Suppressor macrophage treated with lipopolysaccharide for 4 hours (primary cell): Measurements from ENCODE around the gene ARHGAP15.

Experiments
- DNase-seq: peaks from one replicate; pipeline ENCODE4 v3.0.0-alpha.2; 2020

ARHGAP15 gene

DNA sequence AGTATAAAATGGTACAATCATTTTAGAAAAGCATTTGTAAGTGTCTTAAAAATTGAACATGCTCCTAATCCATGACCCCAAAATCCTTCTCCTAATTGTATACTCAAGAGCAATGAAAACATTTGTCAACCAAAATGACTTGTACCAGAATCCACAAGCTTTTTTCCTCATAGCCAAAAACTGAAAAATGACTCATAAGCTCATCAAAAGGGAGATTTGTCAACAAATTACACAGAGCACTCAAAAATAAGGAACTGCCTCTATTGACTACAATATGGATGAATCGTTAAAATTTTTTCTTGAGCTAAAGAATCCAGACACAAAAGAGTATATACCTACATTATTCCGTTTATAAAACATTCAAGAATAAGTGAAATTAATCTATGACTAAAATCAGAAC lies 544.8 kb downstream of the ARHGAP15 start:
- DNase-seq, result peak; percentile 75

DNA sequence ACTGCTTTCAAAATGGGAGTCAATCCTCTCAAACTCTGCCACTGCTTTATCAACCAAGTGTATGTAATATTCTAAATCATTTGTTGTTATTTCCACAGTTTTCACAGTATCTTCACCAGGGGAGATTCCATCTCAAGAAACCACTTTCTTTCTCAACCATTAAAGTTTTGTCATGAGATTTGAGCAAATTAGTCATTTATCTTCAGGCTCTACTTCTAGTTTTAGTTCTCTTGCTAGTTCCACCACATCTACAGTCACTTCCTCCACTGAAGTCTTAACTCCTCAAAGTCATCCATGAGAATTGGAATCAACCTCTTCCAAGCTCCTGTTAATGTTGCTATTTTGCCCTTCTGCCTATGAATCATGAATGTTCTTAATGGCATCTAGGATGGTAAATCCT lies 545.8 kb downstream of the ARHGAP15 start:
- peak; percentile 83 for DNase-seq

DNA sequence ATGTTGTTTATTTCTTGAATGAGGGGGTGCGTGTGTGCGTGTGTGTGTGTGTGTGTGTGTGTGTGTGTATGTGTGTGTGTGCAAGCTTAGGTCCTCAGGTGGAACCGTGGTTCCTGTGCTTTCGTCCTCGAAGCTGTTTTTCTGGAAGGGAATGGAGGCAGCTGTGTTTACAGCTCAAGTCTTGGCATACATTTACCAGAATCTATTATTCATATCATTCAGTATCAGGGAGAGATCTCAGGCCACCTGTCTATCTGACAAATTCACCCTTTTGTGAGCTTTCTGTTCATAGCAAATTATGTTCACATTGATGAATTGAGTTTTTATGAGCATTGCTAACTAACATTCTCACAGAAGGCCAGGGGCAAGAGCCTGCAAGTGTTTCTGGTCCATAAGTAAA lies 550.4 kb downstream of the ARHGAP15 start:
- no peak for DNase-seq

DNA sequence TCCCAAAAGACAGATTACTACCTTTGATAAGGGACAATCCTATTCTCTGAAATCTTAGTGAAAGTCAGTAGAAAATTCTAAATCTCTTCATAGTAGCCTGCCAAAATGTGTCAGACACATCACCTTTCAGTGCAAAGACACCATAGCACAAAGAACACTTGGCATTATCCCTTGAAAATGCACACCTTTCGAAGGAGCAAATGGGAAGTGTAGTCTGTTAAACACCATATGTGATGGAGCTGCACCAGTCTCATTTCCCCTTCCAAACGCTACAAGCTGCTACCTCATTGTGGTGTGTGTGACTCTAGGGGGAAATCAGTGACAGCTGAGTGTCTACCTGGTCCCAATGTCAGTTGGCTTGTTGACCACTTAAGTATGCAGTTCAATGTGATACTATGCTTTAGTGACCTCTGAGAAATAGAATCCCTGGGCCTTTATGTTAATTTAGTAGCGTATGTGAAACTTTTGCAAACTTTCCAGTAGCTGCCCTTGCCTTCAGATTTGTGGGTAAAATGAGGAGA lies 551.7 kb downstream of the ARHGAP15 start:
- DNase-seq, result no peak

DNA sequence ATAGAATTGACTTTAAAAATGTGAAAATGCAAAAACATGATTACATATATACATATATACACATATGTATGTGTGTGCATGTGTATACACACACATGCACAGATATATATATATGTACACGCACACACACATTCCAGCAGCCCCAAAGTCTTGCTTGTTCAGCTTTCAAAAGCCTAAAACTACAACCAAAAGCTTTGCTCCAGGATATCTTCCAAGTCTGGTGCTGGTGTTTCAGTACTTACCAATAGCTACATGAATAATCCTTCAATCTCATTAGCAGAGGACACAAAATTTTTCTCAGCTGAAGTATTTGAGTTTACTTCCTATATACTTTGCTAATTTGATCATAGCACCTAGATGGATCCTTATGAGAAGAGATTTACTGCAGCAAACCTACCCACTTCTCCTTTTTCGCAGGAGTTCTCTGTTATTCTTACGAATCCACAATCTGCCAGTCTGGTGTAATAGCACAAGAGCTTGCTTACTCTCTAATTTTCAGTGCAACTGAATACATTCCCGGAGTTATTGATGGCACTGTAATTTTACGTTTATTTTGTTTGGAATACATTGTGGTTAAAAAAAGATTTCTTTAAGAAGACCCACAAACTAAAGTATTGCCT lies 553.3 kb downstream of the ARHGAP15 start:
- peak; percentile 21 for DNase-seq

DNA sequence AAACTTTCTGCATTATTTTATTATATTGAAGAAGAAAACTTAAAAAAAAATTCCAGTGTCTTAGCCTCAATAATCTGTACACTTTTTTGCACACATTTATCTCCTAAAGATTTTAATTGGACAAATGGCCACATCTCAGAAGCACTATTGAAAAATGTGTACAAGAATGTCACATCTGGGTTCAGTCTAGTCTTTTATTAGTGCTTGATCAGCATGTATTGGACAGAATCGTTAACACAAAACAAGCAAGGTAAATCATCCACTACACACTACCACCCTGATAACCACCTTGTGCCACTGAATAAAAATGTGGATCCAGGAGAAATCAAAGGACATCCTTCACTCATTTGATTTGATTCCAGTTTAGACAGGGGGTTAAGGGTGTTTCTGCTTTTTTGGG lies 554.8 kb downstream of the ARHGAP15 start:
- DNase-seq, result no peak

DNA sequence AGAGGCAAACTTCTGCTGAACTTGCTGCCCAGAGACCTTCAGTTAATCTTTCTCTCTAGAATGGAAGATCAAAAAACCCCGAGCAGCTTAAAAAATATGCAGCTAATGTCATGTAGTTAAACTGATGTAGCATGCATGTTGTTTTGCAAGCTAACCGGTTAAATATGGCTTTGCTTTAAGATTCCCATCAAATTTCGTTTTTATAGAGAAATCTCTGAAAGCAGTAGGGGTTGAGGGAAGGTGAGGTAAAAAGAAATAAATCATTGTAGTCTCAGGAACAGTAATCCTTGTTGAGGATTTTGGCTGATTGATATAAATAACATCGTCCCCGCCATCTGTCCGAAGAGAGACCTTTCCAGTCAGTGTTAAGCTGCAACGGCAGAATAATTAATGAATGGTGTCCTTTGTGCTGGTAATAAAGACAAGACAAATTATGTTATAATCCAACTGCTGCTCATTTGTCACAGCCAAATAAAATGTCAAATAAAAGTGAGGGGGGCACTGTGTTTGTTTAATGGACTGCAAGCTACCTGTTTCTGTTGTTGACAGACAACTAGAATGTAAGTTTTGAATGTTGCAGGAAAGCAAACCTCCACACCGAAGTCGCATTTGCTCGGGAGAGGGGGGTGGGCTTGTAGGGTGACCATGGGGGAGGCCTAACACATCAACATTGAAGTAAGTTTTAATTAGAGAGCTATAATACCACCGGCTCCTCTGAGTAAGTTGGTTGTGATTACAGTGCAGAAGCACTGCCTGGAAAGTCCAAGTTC lies 555.5 kb downstream of the ARHGAP15 start:
- DNase-seq, result no peak

DNA sequence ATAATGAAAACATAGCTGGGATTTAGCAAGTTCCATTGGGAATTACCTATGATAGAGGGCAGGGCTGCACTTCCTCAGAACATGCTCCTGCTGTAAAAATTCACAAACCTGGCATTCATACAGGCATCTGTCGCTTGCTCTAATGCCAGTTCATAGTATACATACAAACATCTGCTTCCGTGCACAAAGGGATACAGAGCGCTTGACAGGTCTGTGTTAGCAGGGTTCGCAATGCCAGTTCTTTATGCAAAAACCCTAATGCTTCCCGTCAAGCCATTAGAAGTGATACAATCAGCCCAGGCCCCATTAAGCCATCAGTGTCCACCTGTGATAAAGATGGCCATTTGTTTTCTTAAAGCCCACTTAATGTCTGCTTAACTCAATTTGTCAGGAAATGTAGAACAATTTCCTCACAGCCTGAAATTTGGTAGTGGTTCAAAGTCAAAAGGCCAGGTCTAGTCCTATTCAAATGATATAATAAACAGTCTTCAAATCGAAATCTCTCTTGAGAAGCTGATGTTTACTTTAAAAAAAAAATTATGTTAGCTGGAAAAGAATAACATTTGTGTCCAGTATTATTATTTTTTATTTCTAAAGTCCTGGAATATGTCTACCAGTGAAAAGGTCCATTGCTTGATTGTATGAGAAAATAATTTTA lies 556.3 kb downstream of the ARHGAP15 start:
- DNase-seq, result no peak

DNA sequence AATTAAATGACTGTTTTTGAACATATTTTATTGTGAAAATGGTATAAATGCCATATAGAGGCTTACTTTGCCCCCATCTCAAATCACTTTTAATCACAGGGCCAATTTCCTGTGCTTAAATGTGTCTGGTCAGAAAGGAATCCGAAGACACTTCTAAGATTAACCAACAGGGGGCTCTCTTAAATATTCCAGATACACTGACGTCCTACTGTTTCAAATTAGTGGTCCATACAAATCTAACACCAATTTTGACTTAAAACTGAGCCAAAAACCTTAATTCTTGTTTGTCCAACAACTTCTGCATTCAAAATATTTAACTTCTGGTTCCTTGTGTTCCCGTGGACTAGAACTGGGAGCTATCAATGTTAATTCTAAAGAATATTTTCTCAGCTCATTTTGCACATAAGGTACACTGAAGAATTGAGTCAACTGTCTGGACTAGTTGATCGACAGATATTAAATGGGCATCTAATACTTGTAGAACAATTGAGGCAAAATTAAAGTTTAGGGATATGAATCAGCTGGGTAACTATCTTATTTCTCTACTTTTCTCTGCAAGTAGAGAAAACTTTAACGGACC lies 557.5 kb downstream of the ARHGAP15 start:
- DNase-seq, result peak; percentile 74

DNA sequence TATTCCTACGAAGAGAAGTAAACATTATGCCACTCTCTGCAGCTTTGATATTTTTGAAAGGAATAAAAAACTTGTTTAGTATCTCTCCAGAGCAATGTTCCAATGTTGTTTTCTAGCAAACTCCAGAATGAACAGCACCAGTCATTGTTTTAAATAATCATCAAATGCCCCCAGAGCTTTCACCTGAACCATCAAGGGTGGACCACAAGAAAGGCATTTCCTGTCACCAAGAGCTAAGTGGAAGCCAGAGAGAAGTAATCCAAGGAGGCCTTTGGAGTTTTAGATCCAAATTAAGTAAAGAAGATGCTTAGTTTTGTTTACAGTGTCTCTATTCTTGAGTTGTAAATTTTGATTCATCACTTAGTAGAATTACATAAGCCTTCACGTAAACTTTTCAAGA lies 559.0 kb downstream of the ARHGAP15 start:
- DNase-seq, result no peak

DNA sequence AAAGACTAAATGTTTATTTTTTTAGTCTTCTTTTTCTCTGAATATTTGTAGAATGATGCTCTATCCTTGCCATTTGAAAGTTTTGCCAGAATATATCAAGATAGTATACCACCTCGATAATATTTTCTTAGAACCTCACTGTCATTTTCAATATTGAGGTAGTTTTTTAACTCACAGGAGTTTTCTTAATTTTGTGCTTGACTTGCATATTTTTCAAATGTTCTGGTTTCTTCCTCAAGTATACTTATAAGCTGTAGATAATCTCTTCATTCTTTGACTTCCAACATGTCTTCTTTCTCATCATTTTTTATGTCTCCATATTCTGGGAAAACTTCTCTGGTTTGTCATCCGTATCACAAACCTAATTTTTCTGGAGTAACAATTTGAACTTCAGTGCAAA lies 559.6 kb downstream of the ARHGAP15 start:
- no peak for DNase-seq

DNA sequence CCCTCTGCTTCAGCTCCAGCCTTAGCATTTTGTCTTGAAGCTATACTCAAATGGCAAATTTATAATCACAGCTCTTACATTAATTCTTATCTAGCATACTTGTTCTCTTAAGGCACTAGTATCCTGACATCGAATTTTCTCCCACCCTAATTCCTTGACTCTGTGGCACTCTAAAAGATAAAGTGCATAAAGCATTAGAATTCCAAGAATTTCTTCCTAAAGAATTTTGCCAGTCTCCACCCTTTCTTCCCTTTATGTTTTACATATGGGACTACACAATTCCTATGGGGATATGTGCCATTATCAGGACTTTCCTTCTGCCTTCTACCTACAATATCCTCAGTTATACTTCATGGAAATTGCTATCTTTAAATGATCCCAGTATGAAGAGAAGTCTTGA lies 560.3 kb downstream of the ARHGAP15 start:
- no peak for DNase-seq

DNA sequence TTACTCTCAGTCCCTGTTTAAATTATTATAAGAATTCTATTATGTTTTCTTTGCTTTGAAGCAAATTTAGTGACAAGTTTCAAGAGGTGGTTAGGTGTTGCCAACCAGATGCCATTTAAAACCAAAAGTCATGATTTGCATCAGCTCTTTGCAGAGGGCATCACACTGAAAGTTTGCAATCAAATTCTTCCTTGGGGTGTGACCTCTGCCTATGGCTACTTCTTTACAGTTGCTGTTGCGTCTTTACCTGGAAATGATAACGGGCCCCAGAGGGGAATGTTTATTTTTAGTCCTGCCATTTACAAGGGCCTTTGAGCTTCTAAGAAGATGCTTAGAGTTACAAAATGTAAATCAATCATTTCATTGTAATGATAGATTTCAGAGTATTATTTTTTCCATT lies 561.0 kb downstream of the ARHGAP15 start:
- no peak for DNase-seq

DNA sequence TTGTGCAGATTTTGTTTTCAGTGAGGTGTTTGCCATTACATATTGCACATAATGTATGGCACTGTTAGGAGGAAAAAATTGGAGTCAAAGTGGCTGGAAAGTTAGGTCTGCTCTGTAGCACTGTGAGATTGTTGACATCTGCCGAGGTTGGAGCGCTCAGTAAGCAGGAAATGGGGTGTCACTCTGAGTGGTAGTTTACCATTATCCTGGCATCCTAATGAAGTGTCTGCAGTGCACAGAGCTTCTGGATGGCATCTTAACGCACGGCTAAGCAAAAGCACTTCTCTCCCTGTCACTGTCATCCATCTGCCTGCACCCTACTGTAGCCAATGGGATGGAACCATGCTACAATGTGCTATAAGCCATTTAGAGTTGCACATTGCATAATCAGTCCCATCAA lies 561.9 kb downstream of the ARHGAP15 start:
- DNase-seq, result no peak

DNA sequence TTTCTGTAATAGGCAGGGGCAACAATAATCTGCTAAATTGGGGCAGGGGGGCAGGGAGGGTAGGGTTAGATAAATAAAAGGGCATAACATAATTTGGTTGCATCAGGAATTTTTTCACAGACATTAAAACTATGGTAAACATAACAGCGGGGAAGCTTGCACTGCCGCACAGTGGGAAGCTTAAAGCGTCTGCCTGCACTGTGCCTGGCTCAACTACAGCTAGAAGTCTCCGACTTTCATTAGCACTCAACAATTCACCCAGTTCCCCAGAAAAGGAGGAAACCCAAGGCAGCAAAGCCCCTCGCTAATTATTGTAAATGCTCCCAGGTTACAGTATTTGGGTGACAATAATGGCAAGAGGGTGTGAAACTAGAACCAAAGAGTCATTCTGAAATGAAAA lies 562.9 kb downstream of the ARHGAP15 start:
- DNase-seq, result no peak

DNA sequence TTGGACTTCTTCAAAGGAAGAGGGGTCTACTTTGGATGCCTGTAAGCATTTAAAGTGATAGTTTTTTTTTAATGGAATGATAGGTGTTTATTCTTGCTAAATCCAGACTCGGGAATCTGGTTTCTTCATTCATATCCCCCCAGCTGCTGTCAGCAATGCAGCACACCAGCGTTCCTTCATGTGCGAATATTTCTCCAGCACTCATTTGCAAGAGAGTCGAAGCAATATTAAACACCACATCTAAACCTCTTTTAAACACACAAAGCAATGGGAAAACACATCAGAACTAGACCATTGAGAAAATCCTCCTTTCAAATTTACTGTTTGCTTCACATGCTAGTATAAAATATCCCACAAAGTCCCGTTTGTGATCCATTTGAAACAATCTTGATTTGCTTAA lies 563.7 kb downstream of the ARHGAP15 start:
- DNase-seq, result no peak

DNA sequence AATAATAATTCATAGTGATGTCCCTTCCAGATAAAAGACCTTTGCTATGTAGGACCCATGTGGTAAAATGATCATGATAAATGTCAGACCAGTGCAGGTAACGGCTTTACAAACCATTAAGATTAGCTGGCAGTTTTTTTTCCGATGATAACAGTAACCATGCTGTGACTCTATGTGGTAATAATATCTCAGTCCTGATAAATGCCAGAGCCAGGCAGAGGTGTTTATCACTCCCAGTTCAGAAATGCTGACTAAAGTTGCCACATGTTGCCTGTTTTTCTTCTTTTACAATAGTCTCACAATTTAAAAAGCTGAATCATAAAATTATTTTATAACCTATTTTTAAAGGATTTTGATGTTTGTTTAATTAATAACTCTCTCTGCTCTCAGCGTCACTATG lies 565.1 kb downstream of the ARHGAP15 start:
- DNase-seq, result no peak

DNA sequence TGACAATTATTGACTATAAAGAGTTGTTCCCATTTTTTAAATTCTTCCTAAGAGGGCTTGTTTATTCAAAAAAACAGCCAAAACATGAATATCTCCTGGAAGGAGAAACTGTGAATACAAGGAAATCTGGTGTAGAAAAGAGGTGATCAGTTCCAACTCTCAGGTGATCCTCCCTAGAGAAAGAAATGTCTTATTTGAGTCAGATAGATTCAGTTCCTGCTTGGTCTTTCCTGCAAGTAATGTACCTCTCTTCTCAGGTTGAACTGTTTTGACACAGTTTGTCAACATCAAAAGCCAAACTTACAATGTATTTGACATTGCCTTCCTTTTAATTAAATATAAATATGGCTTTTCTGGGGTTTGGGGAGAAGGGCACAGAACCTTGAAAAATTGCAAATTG lies 567.4 kb downstream of the ARHGAP15 start:
- DNase-seq, result no peak

DNA sequence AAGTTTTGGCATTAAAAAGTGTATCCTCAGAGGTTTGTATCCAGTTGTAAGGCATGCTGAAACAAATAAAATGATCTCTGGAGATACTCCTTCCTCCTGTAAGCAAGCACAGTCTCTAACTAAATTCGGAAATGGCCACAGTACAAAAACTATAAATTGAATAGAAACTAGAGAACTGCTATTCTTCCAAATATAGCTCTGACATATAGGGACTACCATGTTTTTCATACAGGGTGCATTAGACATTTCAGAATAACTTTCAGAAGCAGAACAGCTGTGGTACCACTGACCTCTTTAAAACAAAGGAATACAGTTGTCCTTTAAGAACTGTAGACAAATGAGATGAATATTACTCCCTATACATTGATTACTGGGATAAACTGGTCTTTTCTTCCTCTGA lies 568.5 kb downstream of the ARHGAP15 start:
- DNase-seq, result no peak

DNA sequence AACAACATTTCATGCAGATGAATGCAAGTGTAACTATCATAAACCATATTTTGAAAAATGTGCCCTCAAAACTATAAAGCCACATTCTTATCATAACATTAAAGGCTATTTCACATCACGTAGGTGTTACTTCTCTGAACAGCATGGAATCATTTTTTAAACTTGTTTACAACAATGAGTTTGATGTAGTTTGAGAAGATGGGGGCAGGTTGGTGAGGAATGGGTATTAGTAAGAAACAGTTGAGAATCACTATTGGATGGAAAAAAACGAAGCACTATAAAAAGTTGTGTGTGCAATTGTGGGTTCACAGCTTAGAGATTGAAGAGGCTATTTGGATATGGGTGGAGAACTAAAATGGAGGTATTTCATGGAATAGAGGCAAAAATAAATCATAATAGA lies 569.1 kb downstream of the ARHGAP15 start:
- DNase-seq, result no peak

DNA sequence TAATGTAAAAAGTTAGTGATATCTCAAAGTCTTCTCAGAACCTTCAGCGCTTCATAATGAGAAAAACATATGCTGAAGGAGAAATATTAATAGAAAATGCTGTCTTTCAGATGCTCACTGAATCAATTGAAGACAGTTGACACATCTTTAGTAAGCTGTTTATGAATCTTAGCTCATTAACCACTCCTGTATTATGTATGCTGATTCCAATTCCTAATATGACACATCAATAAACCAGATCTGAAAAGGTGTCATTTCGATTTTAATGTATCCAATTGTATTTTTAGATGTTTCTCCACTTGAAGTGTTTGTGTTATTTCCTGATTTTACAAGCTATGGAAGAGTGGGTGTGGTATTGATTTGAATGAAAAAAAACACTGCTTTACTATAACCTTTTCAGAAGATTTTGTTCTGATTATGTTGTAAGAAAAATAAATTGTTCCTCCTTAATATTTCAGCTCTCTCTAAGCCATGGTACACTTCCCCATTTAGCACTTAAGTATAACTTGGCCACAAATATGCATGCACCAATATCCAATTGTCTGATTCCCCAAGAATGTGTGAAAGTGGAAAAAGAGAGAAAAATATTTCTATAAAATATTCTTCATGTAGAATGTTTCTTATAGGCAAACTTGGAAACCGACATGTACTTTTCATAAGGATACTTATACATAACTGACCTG lies 569.8 kb downstream of the ARHGAP15 start:
- no peak for DNase-seq

DNA sequence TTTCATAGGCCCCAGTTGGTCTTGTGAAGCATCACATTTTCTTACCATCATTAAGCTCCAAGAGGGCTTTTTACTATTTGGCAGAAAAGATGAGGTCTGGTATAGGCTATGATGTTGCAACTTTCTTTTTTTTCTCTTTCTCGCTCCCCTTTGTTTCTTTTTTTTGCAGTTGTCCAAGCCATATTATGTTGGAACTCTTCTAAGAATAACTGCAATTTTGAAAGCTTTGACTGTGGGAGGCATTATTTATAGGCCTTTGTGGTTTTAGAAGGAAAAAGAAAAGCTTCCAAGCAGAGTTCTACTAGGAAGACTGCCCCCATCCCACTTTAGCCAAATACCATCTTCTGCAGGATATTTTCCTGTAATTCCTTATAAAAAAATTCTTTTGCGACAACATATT lies 571.6 kb downstream of the ARHGAP15 start:
- no peak for DNase-seq

DNA sequence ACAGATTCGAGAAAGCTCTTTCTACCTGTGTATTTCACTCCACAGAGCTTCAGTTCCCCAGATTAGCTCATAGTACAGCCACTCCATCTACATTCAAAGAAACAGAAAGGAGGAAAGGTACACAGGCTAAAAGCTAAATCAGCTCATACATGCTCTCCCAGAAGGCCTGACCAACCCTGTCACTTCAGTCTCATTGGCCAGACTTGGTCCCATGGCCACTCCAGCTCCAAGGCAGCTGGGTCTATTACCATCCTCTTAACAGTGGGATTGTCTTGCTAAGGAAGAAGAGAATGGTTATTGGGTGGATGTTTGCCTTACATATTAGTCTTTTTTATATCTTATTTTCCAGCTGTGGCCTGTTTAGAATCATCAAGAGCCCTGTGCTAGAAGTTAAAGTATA lies 572.6 kb downstream of the ARHGAP15 start:
- DNase-seq, result no peak
